GM12872 (cell line): ENCODE measurements around the gene BPIFA1.

Experiments used
- CTCF ChIP-seq: IDR thresholded peaks from 3 replicates; pipeline ENCODE4 v1.5.1; 2011; ENCODE audit warnings: low read depth, mild to moderate bottlenecking, low read length, moderate library complexity; ENCODE audit not compliant: insufficient read depth

The BPIFA1 gene

GRCh38 chr20:33239418-33239817 lies 3.6 kb downstream of the BPIFA1 start:
- TF ChIP-seq CTCF, result no peak

GRCh38 chr20:33239979-33240736 lies 4.4 kb downstream of the BPIFA1 start:
- no peak for TF ChIP-seq CTCF

GRCh38 chr20:33240923-33241322 lies 5.1 kb downstream of the BPIFA1 start:
- no peak for TF ChIP-seq CTCF

DNA sequence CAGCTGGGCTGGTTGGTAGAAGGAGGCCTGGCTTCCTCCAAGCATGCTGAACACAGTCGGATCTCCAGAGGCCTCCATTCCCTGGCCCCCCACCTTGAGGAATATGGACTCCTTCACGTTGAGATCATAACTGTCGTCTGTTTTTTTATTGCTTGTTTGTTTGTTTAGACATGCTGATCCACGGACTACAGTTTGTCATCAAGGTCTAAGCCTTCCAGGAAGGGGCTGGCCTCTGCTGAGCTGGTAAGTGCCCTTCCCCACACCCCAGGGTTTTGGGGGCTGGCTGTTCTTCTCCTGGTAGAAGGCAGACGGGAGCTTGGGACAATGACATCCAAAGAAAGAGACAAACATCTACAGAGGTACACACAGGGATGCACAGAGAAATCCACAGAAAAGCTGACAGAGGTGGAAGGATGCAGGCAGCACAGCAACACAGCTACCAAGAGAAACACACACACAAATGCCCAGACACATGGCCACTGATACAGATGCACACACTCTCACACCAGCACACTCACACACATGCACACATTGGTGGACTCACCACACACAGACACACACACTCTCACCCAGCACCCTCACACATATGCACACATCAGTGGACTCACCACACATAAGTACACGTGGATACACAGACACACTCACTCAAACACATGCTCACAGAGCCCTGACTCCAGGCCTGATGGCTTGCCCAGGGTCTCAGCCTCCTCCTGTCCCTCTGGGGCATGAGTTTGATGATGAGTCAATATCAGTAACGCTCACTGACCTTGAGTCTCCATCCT lies 6.7 kb downstream of the BPIFA1 start:
- TF ChIP-seq CTCF, result no peak

GRCh38 chr20:33246077-33246476 lies 10.3 kb downstream of the BPIFA1 start:
- no peak for TF ChIP-seq CTCF

DNA sequence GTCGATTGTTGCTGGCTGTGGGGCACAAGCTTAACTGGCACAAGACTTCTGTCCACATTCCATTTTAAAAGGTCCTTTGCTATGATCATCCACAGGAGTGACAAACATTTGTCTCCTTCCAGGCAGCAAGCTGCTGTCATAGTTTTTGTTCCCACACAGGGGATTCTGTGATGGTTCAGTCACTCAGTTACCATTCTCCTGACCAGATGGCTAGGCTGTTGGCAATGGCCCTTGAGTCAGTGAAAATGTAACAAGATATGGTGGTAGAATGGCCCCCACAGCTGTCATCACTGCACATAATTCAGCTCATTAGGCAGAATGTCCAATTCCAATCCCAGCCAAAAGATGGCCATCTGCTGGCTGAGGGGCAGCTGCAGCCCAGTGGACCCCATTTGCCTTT lies 13.7 kb downstream of the BPIFA1 start:
- TF ChIP-seq CTCF, result no peak

- no peak for TF ChIP-seq CTCF
Observed at GRCh38 chr20:33250666-33251065, 14.9 kb downstream of the BPIFA1 start.
